BLaER1 treated with 17β-estradiol and CSF1 and Interleukin-3, amounts not matched to agents 10 nM and 100 nM (cell line): Measurements from ENCODE around the gene ARHGAP8.

Experiments
- H3K27ac ChIP-seq, 11 experiments: shearing (Covaris generic); formaldehyde crosslinking; 2 replicates each; pipeline ENCODE4 v1.8.1; 2022
- H3K27me3 ChIP-seq, 11 experiments: shearing (Covaris generic); formaldehyde crosslinking; 2 replicates each; pipeline ENCODE4 v1.8.1; 2022
- H3K36me3 ChIP-seq, 11 experiments: shearing (Covaris generic); formaldehyde crosslinking; 2 replicates each; pipeline ENCODE4 v1.8.1; 2022
- H3K4me1 ChIP-seq, 10 experiments: shearing (Covaris generic); formaldehyde crosslinking; 2 replicates each; pipeline ENCODE4 v1.8.1; 2022
- H3K4me2 ChIP-seq, 11 experiments: shearing (Covaris generic); formaldehyde crosslinking; 2 replicates each; pipeline ENCODE4 v1.8.1; 2022
- H3K4me3 ChIP-seq, 10 experiments: shearing (Covaris generic); formaldehyde crosslinking; 2 replicates each; pipeline ENCODE4 v1.8.1; 2022
- H3K9ac ChIP-seq, 11 experiments: shearing (Covaris generic); formaldehyde crosslinking; 2 replicates each; pipeline ENCODE4 v1.8.1; 2022
- H3K9me3 ChIP-seq, 11 experiments: shearing (Covaris generic); formaldehyde crosslinking; replicated peaks in 1 of 11; 2 replicates each; pipeline ENCODE4 v1.8.1; 2022
- H4K20me1 ChIP-seq, 11 experiments: shearing (Covaris generic); formaldehyde crosslinking; 2 replicates each; pipeline ENCODE4 v1.8.1; 2022
- Cebpa-rat ChIP-seq, 11 experiments: shearing (Covaris generic); IDR thresholded peaks; 2 replicates each; pipeline ENCODE4 v1.8.1; 2022

The ARHGAP8 gene

GRCh38 chr22:44727709-44728108 lies 24.7 kb upstream of the ARHGAP8 start:
- peaks cover 37 to 59% (median 44%) of the 10 kb centered on the region in 10 experiments for H3K4me1 ChIP-seq
- H3K27ac ChIP-seq, result peak overlapping the region in 7 of 11 experiments; percentile 9 to 82 (median 72); a peak in 9 of 22 replicates
- no peak overlapping the region for H3K4me3 ChIP-seq
- no peaks in the 10 kb centered on the region for H3K9me3 ChIP-seq
- H3K4me2 ChIP-seq, result peak overlapping the region; percentile 82 to 97 (median 92)
- peaks cover 35 to 100% (median 79%) of the 10 kb centered on the region in 11 experiments for H4K20me1 ChIP-seq
- H3K36me3 ChIP-seq, result peaks cover 19 to 97% (median 41%) of the 10 kb centered on the region in 11 experiments; a peak in 21 of 22 replicates
- H3K27me3 ChIP-seq, result no peaks in the 10 kb centered on the region
- TF ChIP-seq Cebpa-rat (IDR thresholded peaks at IDR 0.05), result no peak
- H3K9ac ChIP-seq, result peak overlapping the region in 10 of 11 experiments; percentile 0 to 77 (median 62); a peak in 12 of 22 replicates

GRCh38 chr22:44728761-44729324 lies 23.5 kb upstream of the ARHGAP8 start:
- TF ChIP-seq Cebpa-rat (IDR thresholded peaks at IDR 0.05), result no peak
- peaks cover 35 to 100% (median 85%) of the 10 kb centered on the region in 11 experiments for H4K20me1 ChIP-seq
- no peaks in the 10 kb centered on the region for H3K27me3 ChIP-seq
- H3K9me3 ChIP-seq, result no peaks in the 10 kb centered on the region
- H3K4me2 ChIP-seq, result peak overlapping the region; percentile 82 to 97 (median 92)
- H3K27ac ChIP-seq, result peak overlapping the region in 9 of 11 experiments; percentile 61 to 82 (median 75); a peak in 18 of 22 replicates
- peaks cover 19 to 96% (median 41%) of the 10 kb centered on the region in 11 experiments; a peak in 21 of 22 replicates for H3K36me3 ChIP-seq
- peak overlapping the region; percentile 45 to 77 (median 60); a peak in 20 of 22 replicates for H3K9ac ChIP-seq
- H3K4me3 ChIP-seq, result peak overlapping the region in 6 of 10 experiments; percentile 16 to 43 (median 22); a peak in 7 of 20 replicates
- H3K4me1 ChIP-seq, result peaks cover 37 to 61% (median 48%) of the 10 kb centered on the region in 10 experiments

DNA sequence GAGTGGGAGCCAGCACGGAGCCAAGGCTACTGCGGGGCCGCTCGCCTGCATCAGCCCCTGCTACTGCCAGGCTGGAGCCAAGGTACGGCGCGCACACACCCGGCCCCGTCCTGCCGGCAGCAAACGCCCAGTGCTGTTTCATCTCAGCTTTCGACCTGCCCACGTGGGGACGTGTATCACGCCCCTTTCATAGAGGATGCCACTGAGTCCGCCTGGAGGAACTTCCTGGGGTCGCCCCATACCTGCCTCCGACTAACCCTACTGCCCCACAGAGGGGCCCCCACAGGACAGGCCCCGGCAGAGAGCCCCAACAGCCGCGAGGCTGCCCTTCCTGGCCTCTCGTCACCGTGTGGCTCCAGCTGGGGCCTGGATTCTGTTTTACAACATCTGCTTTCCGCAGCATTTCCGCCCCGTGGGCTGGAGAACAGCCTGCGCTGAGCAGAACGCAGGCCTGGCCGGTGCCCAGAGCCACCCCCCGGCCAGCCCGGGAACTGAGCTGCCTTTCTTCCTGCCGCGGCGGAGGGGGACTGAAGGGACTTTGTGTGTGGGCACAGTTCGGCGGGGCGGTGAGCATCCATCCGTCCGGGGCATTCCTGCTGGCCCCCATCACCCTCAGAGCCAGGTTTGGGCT lies 22.9 kb upstream of the ARHGAP8 start:
- Histone ChIP-seq H3K27me3 (no peaks in the 10 kb centered on the region), H3K9ac (peak overlapping the region; percentile 45 to 77 (median 60); a peak in 21 of 22 replicates)

DNA sequence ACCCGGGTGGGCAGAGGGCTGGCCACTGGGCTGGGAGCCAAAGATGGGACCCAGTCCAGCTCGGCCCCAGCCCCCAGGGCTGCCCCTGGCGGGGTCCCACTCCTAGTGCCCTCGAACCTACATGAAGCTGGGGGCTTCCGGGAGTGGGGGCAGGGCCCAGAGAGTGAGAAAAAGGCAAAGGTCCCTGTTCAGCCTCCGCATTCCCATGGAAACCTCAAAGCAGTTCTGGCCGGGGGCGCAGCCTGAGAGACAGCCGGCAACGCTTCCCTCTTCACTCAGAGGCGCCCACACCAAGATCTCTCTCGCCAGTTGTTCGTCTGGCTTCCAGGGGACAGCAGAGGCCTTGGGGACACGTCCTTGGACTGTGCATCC lies 22.4 kb upstream of the ARHGAP8 start:
- Histone ChIP-seq H3K4me3 (peak overlapping the region in 4 of 10 experiments; percentile 14 to 43 (median 31); a peak in 3 of 20 replicates), H3K4me2 (peak overlapping the region; percentile 82 to 97 (median 92)), H4K20me1 (peaks cover 31 to 100% (median 84%) of the 10 kb centered on the region in 11 experiments), H3K27me3 (no peaks in the 10 kb centered on the region), H3K36me3 (peaks cover 16 to 84% (median 36%) of the 10 kb centered on the region in 11 experiments; a peak in 21 of 22 replicates), H3K9ac (peak overlapping the region in 10 of 11 experiments; percentile 4 to 77 (median 62); a peak in 18 of 22 replicates), H3K27ac (peak overlapping the region in 9 of 11 experiments; percentile 61 to 82 (median 75); a peak in 18 of 22 replicates), H3K9me3 (no peaks in the 10 kb centered on the region), H3K4me1 (peaks cover 37 to 70% (median 50%) of the 10 kb centered on the region in 10 experiments)
- no peak for TF ChIP-seq Cebpa-rat (IDR thresholded peaks at IDR 0.05)

More for the DNA sequence above, 22.9 kb upstream of the ARHGAP8 start:
- H3K4me3 ChIP-seq, result peak overlapping the region in 6 of 10 experiments; percentile 16 to 43 (median 22); a peak in 7 of 20 replicates
- peaks cover 37 to 68% (median 50%) of the 10 kb centered on the region in 10 experiments for H3K4me1 ChIP-seq
- H3K4me2 ChIP-seq, result peak overlapping the region; percentile 82 to 97 (median 92)
- no peaks in the 10 kb centered on the region for H3K9me3 ChIP-seq
- H3K36me3 ChIP-seq, result peaks cover 19 to 89% (median 41%) of the 10 kb centered on the region in 11 experiments; a peak in 21 of 22 replicates
- H3K27ac ChIP-seq, result peak overlapping the region in 9 of 11 experiments; percentile 61 to 82 (median 75); a peak in 18 of 22 replicates
- H4K20me1 ChIP-seq, result peaks cover 35 to 100% (median 84%) of the 10 kb centered on the region in 11 experiments
- no peak for TF ChIP-seq Cebpa-rat (IDR thresholded peaks at IDR 0.05)

DNA sequence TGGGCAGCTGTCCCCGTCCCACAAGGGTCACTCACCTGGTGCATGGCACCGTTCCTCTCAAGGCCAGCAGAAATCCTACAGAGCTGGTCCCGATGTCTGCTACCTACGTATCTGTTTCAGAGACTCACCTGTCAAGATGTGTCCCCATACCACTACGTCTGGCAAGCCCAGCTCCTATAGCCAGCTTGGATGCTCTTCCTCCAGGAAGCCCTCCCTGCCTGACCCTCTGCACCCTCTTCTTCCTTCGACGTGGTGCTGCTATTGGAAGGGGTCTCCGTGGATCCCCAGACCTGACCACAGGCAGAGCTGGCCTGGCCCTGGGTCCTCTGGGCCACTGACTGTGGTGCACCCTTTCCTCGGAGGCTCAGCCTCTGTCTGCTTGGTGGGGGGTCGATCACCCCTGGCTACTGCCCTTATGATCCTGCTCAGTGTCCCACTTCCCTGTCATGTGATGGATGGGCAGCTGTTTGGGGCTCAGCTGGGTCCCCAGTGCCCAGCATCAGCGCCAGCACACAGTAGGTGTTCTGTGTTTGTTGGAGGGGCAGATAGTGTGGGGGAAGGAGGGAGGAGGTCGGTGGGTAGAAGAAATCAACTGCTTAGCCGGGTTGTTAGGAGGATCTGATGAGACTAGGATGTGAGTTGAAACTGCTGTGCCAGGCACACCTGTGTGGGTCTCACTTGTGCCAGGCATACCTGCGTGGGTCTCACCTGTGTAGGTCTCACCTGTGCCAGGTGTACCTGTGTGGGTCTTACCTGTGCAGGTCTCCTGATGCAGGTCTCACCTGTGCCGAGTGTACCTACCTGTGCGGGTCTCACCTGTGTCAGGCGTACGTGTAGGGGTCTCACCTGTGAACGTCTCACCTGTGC lies 21.7 kb upstream of the ARHGAP8 start:
- peaks cover 10 to 77% (median 30%) of the 10 kb centered on the region in 11 experiments; a peak in 20 of 22 replicates for H3K36me3 ChIP-seq
- no peaks in the 10 kb centered on the region for H3K9me3 ChIP-seq
- peaks cover 36 to 100% (median 87%) of the 10 kb centered on the region in 11 experiments for H4K20me1 ChIP-seq
- H3K27ac ChIP-seq, result peak overlapping the region in 4 of 11 experiments; percentile 72 to 82 (median 80); a peak in 5 of 22 replicates
- TF ChIP-seq Cebpa-rat (IDR thresholded peaks at IDR 0.05), result no peak
- no peaks in the 10 kb centered on the region for H3K27me3 ChIP-seq
- H3K4me2 ChIP-seq, result peak overlapping the region in 10 of 11 experiments; percentile 82 to 97 (median 92); a peak in 19 of 22 replicates
- peak overlapping the region in 6 of 11 experiments; percentile 51 to 73 (median 66); a peak in 6 of 22 replicates for H3K9ac ChIP-seq
- no peak overlapping the region for H3K4me3 ChIP-seq
- H3K4me1 ChIP-seq, result peaks cover 37 to 75% (median 50%) of the 10 kb centered on the region in 10 experiments

DNA sequence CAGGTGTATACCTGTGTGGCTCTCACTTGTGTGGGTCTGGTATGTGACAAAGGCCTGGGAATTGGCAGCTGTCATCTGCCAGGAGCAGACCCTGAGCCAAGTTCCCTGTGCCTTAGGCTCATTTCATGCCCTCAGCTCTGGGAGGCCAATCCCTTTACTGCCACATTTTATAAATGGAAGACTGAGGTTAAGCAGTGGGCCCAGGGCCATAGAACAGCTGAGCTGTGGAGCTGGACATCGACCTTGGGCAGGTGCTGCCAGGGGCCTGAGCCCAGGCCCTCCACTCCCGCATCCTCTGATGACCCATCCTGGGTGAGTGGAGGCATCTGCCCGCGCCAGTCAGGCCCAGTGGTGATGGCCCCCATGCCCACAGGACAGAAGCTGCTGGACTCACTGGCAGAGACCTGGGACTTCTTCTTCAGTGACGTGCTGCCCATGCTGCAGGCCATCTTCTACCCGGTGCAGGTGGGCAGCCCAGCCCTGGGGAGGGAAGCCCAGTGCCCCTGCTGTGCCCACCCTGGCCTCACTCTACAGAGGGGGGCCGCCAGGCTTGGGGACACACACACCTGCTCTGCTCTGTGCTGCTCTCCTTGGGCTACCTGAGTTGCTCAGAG lies 20.9 kb upstream of the ARHGAP8 start:
- H3K4me3 ChIP-seq, result no peak overlapping the region

DNA sequence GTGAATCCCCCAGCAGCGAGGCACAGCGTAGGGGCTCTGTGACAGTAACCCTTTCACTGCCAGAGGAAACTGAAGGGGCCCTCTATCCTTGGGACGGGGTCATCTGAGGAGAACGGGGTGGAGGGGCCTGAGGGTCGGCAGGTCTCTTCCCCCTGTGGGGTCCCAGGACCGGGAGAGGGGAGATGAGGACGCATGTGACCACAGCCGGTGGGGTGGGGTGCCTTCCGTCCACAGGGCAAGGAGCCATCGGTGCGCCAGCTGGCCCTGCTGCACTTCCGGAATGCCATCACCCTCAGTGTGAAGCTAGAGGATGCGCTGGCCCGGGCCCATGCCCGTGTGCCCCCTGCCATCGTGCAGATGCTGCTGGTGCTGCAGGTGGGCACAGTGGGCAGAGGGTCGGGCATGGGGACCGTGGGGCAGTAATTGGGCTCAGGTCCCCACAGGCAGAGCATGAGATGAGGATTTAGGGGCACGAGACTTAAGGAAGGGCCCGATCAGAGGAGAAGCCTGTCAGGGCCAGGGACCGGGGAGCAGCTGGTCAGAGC lies 20.3 kb upstream of the ARHGAP8 start:
- no peak for TF ChIP-seq Cebpa-rat (IDR thresholded peaks at IDR 0.05)
- no peaks in the 10 kb centered on the region for H3K27me3 ChIP-seq
- H3K9me3 ChIP-seq, result no peaks in the 10 kb centered on the region
- H3K9ac ChIP-seq, result no peak overlapping the region
- no peak overlapping the region for H3K4me2 ChIP-seq
- H3K36me3 ChIP-seq, result peaks cover 3 to 64% (median 16%) of the 10 kb centered on the region in 11 experiments; a peak in 20 of 22 replicates
- no peak overlapping the region for H3K4me3 ChIP-seq
- H4K20me1 ChIP-seq, result peaks cover 42 to 100% (median 87%) of the 10 kb centered on the region in 11 experiments
- H3K4me1 ChIP-seq, result peaks cover 32 to 78% (median 49%) of the 10 kb centered on the region in 10 experiments
- H3K27ac ChIP-seq, result no peak overlapping the region

More for the DNA sequence above, 20.9 kb upstream of the ARHGAP8 start:
- Histone ChIP-seq H4K20me1 (peaks cover 43 to 100% (median 88%) of the 10 kb centered on the region in 11 experiments), H3K36me3 (peaks cover 5 to 70% (median 22%) of the 10 kb centered on the region in 11 experiments; a peak in 20 of 22 replicates), H3K4me1 (peaks cover 37 to 81% (median 50%) of the 10 kb centered on the region in 10 experiments), H3K27ac (no peak overlapping the region), H3K4me2 (no peak overlapping the region), H3K9me3 (no peaks in the 10 kb centered on the region), H3K9ac (no peak overlapping the region), H3K27me3 (no peaks in the 10 kb centered on the region)
- TF ChIP-seq Cebpa-rat (IDR thresholded peaks at IDR 0.05), result no peak
